GM13977 (cell line): Measurements from ENCODE around the gene RHBDL2.

Experiments used
- DNase-seq: peaks from one replicate; pipeline ENCODE4 v3.0.0; 2012; ENCODE audit warnings: low spot score
- in situ Hi-C: fragments of 300-500 bp; cut with MboI; formaldehyde crosslinking; loops from one replicate; pipeline ENCODE4 v1.12.0; 2022; ENCODE audit warnings: low sequenced_read_pairs, low pct_unique_long_range_greater_than_20kb, mixed read lengths, inconsistent platforms; ENCODE audit not compliant: unreplicated experiment
- TF ChIP-seq, protein P1 (sequence below): IDR thresholded peaks from 2 replicates; pipeline ENCODE4 v1.5.1; 2012; ENCODE audit warnings: mild to moderate bottlenecking, control low read depth; ENCODE audit not compliant: insufficient read depth; ENCODE audit errors: extremely low read depth, missing control alignments

Gene RHBDL2

DNA sequence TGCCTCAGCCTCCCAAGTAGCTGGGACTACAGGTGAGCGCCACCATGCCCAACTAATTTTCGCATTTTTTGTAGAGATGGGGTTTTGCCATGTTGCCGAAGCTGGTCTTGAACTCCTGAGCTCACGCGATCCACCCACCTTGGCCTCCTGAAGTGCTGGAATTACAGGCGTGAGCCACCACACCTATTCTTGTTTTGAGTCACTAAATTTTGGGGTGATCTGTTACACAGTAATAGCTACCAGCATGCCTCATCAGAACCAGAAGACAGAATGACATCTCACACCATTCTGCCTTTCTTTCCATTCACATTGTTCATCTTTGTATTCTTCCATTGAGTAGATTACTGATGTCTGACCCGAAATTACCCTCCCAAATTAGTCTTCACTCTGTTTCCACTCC, 9.1 kb downstream of the RHBDL2 start:
- in situ Hi-C loops = no loop called here
- DNase-seq = no peak
- TF ChIP-seq, protein P1, sequence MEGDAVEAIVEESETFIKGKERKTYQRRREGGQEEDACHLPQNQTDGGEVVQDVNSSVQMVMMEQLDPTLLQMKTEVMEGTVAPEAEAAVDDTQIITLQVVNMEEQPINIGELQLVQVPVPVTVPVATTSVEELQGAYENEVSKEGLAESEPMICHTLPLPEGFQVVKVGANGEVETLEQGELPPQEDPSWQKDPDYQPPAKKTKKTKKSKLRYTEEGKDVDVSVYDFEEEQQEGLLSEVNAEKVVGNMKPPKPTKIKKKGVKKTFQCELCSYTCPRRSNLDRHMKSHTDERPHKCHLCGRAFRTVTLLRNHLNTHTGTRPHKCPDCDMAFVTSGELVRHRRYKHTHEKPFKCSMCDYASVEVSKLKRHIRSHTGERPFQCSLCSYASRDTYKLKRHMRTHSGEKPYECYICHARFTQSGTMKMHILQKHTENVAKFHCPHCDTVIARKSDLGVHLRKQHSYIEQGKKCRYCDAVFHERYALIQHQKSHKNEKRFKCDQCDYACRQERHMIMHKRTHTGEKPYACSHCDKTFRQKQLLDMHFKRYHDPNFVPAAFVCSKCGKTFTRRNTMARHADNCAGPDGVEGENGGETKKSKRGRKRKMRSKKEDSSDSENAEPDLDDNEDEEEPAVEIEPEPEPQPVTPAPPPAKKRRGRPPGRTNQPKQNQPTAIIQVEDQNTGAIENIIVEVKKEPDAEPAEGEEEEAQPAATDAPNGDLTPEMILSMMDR = no peak

GRCh38 chr1:38929476-38929875, 12.2 kb downstream of the RHBDL2 start:
- TF ChIP-seq, protein P1 = no peak
- no peak for DNase-seq
- in situ Hi-C loops = no loop called here

GRCh38 chr1:38929054-38929453, 12.6 kb downstream of the RHBDL2 start:
- in situ Hi-C loops = no loop called here
- DNase-seq = no peak
- TF ChIP-seq, protein P1 = no peak

DNA sequence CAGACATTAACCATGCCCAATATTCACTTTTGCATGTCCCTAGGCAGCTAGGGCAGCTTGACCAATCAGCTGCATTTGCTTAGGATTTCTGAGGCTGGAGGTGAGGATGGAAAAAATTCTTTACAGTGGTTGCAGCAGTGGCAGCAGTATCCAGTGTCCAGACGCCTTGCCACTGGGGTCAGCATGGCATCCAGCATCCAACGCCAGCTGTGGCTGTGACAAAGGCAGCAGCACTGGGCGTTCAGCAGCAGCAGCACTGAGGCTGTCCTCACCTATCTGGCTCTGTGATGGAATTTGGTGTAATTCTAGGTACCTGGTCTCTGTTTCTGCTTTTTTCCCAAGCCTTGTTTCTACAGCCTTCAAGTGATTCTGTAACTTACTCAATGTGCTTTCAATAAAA, 15.5 kb downstream of the RHBDL2 start:
- TF ChIP-seq, protein P1 = no peak
- in situ Hi-C loops = no loop called here
- no peak for DNase-seq

GRCh38 chr1:38925391-38925790, 16.2 kb downstream of the RHBDL2 start:
- TF ChIP-seq, protein P1 = no peak
- DNase-seq = no peak
- in situ Hi-C loops = no loop called here

DNA sequence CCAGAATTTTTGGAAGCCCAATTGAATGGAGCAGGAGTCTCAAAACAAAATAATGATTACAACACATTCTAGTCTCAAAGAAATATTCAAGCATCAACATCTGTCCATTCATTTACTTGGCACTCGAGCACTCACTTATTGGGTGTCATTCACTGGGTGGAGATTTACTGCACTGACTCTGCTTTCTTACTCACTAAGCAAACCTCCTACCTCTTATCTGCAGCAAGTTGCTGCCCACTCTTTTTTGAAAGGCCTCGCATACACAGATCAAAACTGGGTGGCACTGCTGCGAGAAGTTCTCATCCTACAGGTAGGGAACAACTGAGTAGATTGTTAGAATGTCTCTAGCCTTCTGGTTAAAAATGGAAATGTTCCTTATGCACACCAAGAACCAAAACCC, 18.0 kb downstream of the RHBDL2 start:
- no peak for DNase-seq
- TF ChIP-seq, protein P1 = no peak
- in situ Hi-C loops = no loop called here

DNA sequence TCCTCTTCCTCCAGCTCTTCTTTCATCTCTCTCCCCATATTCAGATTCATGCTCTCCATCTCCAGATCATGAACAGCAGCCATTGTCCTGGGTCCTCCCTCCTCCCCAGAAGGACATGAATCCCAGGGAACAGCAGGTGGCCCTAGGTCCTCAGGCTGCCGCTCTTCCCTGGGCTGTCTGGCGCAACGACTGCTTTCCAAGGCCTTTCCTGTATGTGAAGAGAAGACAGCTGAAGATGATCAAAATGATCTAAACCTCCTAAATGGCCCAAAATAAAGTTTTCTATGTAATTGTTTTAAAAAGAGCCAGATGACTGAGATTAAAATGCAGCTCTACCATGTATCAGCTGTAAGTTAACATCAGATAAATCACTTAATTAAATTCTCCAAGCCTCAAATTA, 22.5 kb downstream of the RHBDL2 start:
- in situ Hi-C loops = no loop called here
- no peak for DNase-seq
- TF ChIP-seq, protein P1 = no peak
